Panc1 (cell line): ENCODE data around the gene NLRP9.

Source experiments
- CTCF ChIP-seq: fragments of 450-650 bp; IDR thresholded peaks from 2 replicates; pipeline ENCODE4 v1.5.1; 2017; ENCODE audit warnings: mild to moderate bottlenecking
- POLR2AphosphoS5 ChIP-seq: IDR thresholded peaks from 2 replicates; pipeline ENCODE4 v1.6.1; 2012; ENCODE audit warnings: mild to moderate bottlenecking, low read depth, low read length, moderate library complexity
- REST ChIP-seq, 2 experiments: IDR thresholded peaks; 2 replicates each; pipeline ENCODE4 v1.6.1; 2011 to 2012; ENCODE audit warnings: low read depth in 2 of 2, control low read depth in 1 of 2, low read length in 1 of 2, mild to moderate bottlenecking in 1 of 2, moderate library complexity in 1 of 2; ENCODE audit not compliant: insufficient read depth in 1 of 2
- TCF7L2 ChIP-seq: IDR thresholded peaks from 2 replicates; pipeline ENCODE4 v1.6.1; 2011; ENCODE audit warnings: mild to moderate bottlenecking, low read depth, low read length, inconsistent platforms

DNA sequence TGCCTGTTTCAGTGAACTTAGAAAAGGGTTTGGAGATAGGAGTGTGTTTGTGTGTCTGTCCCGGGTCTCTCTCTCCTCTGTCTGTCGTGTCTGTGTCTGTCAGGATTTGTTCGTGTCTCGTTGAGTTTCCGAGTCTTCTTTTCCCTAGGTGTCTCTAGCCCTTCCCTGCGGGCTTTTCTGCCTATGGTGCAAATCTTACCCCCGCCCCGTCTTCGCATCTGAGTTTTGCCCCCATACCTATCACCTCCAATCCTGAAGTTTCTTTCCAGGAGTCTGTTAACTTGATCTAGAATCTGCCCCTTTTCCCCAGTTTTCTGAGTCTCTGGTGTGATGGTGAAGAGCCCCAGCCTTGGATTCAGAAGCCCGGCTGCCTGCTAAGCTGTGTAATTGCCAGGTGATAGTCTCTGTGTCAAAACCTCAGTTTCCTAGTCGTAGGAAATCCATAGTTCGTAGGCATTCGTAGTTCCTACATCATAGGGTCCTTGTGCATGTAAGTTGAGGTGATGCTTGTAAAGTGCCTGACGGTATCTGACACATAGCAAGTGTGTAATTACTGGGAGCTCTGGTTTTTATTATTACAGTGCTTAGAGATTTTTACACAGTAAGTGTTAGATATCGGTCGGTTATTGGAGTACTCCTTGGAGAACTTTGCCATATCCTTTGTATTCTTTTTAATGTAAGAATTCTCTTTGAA lies 62.4 kb downstream of the NLRP9 start:
- no peak for TF ChIP-seq CTCF
- TF ChIP-seq POLR2AphosphoS5 = no peak
- no peak for TF ChIP-seq REST (IDR thresholded peaks at IDR 0.05; ENCODE audit: insufficient read depth in 1 of 2, low read depth in 2 of 2, low read length in 1 of 2)
- no peak for TF ChIP-seq TCF7L2
